ENCODE data around the gene CFAP43. TPM values are rescaled to one million over a fixed set of nuclear protein-coding genes. Genes with fewer than 3 reads are reported as not detected.

The CFAP43 gene
- total and polyA plus RNA-seq, 12 donors, result 0.06 to 0.37 (median 0.12) TPM; not detected in 6

GRCh38 chr10:104142081-104142480, 90.1 kb downstream of the CFAP43 start:
- Histone ChIP-seq H3K4me1 (peaks cover 0 to 4% (median 0%) of the 10 kb centered on the region in 9 donors), H3K27me3 (peaks cover 0 to 7% (median 0%) of the 10 kb centered on the region in 7 donors), H3K27ac (no peak overlapping the region), H3K9me3 (no peaks in the 10 kb centered on the region), H3K36me3 (no peaks in the 10 kb centered on the region), H3K4me3 (no peak overlapping the region)
- intact Hi-C loops (cut with DNase I), result no loop called here
- DNase-seq (no peak), ATAC-seq (no peak)
- 12 to 30% methylated on average over 1 of the region's 1 CpG for WGBS, 2 donors
- no peak for TF ChIP-seq CTCF (IDR thresholded peaks at IDR 0.05)

GRCh38 chr10:104139221-104139620, 92.9 kb downstream of the CFAP43 start:
- intact Hi-C loops (cut with DNase I), result no loop called here
- 62 to 76% methylated on average over 5 of the region's 5 CpGs for WGBS, 2 donors

GRCh38 chr10:104138131-104138530, 94.0 kb downstream of the CFAP43 start:
- no peak overlapping the region for H3K4me3 ChIP-seq
- ATAC-seq, result no peak
- no peaks in the 10 kb centered on the region for H3K4me1 ChIP-seq
- WGBS, 2 donors, result 92% methylated on average over 6 of the region's 6 CpGs
- no peak for TF ChIP-seq CTCF (IDR thresholded peaks at IDR 0.05)
- peaks cover 0 to 9% (median 0%) of the 10 kb centered on the region in 7 donors for H3K27me3 ChIP-seq
- intact Hi-C loops (cut with DNase I), result no loop called here
- DNase-seq, result no peak
- H3K36me3 ChIP-seq, result no peaks in the 10 kb centered on the region
- H3K27ac ChIP-seq, result no peak overlapping the region
- no peaks in the 10 kb centered on the region for H3K9me3 ChIP-seq

More at GRCh38 chr10:104139221-104139620, 92.9 kb downstream of the CFAP43 start:
- no peaks in the 10 kb centered on the region for H3K4me1 ChIP-seq
- DNase-seq, result no peak
- ATAC-seq, result no peak
- H3K36me3 ChIP-seq, result no peaks in the 10 kb centered on the region
- H3K4me3 ChIP-seq, result no peak overlapping the region
- peaks cover 0 to 3% (median 0%) of the 10 kb centered on the region in 7 donors for H3K27me3 ChIP-seq
- H3K27ac ChIP-seq, result no peak overlapping the region
- TF ChIP-seq CTCF (IDR thresholded peaks at IDR 0.05), result peak in 3 of 9 donors; percentile 27 to 38 (median 29)
- H3K9me3 ChIP-seq, result no peaks in the 10 kb centered on the region

DNA sequence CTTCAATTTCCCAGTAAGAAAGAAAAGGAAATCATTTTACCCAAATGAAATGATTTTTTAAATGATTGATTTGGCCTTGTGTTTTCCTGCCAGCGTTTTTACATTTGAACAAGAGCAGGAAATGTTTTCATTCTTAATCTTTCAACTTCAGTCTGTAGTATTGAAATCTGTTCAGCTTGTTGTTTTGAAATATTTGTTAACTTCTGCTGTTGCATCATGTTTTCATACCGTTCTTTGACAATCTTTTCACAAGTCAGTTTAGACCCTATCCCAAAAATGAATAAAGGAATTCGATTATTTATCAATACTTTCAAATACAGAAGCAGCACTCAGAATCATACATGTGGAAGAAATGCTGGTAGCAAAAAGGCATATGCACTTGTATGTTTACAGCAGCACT, 102.1 kb downstream of the CFAP43 start:
- Histone ChIP-seq H3K9me3 (no peaks in the 10 kb centered on the region), H3K27ac (no peak overlapping the region), H3K36me3 (peaks cover 0 to 19% (median 0%) of the 10 kb centered on the region in 9 donors), H3K27me3 (peaks cover 0 to 6% (median 0%) of the 10 kb centered on the region in 7 donors), H3K4me1 (no peaks in the 10 kb centered on the region), H3K4me3 (no peak overlapping the region)
- ATAC-seq (no peak), DNase-seq (no peak)
- TF ChIP-seq CTCF (IDR thresholded peaks at IDR 0.05), result no peak
- intact Hi-C loops (cut with DNase I), result no loop called here
- WGBS, 2 donors, result 72 to 75% methylated on average over 3 of the region's 3 CpGs
